GM13977 (cell line): ENCODE results near the gene NFATC2IP.

Experiments used
- DNase-seq: peaks from one replicate; pipeline ENCODE4 v3.0.0; 2012; ENCODE audit warnings: low spot score
- CTCF ChIP-seq: IDR thresholded peaks from 2 replicates; pipeline ENCODE4 v1.5.1; 2012; ENCODE audit warnings: mild to moderate bottlenecking, control low read depth; ENCODE audit not compliant: insufficient read depth; ENCODE audit errors: extremely low read depth, missing control alignments
- in situ Hi-C: fragments of 300-500 bp; cut with MboI; formaldehyde crosslinking; loops from one replicate; pipeline ENCODE4 v1.12.0; 2022; ENCODE audit warnings: low sequenced_read_pairs, low pct_unique_long_range_greater_than_20kb, mixed read lengths, inconsistent platforms; ENCODE audit not compliant: unreplicated experiment

The NFATC2IP gene

GRCh38 chr16:28932339-28933141 lies 18.2 kb upstream of the NFATC2IP start:
- TF ChIP-seq CTCF, result no peak
- in situ Hi-C loops, result no loop called here
- no peak for DNase-seq

GRCh38 chr16:28933171-28933570 lies 17.6 kb upstream of the NFATC2IP start:
- in situ Hi-C loops, result no loop called here
- DNase-seq, result no peak
- TF ChIP-seq CTCF, result no peak

- DNase-seq, result no peak
- TF ChIP-seq CTCF, result no peak
- in situ Hi-C loops, result no loop called here
These were observed 15.4 kb upstream of the NFATC2IP start for GRCh38 chr16:28935346-28935745.

GRCh38 chr16:28935924-28936783 lies 14.6 kb upstream of the NFATC2IP start:
- in situ Hi-C loops, result no loop called here
- no peak for TF ChIP-seq CTCF
- DNase-seq, result peak; percentile 93

GRCh38 chr16:28936784-28937155 lies 14.0 kb upstream of the NFATC2IP start:
- TF ChIP-seq CTCF, result no peak
- in situ Hi-C loops, result no loop called here

GRCh38 chr16:28937222-28937876 lies 13.4 kb upstream of the NFATC2IP start:
- DNase-seq, result no peak
- TF ChIP-seq CTCF, result no peak
- in situ Hi-C loops, result no loop called here

More at GRCh38 chr16:28936784-28937155, 14.0 kb upstream of the NFATC2IP start:
- DNase-seq, result no peak
